NCI-H2171 (cell line): ENCODE results near the gene ACKR3.

Source experiments
- DNase-seq: peaks from one replicate; lab custom pipeline; 2025; lab: John Stamatoyannopoulos, UW

Gene ACKR3

DNA sequence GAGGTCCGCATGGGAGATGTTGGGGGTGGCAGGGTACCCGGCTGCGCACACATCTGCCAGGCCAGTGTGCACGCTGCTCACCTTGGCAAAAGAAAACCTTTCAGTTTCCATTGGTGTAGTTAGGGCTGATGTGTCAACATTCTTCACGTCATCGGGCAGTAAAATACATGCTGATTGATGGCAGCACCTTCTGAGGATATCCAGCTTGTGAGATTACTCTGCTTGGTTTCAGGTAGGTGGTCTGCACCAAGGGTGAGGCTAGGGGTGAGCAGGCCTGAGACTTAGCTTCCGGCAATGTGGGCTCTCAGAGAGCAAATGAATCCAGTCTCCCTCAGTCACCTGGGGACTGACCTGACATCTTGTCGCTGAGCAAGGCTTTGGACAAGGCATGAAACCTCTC, 19.3 kb upstream of the ACKR3 start:
- no peak for DNase-seq

- DNase-seq, result no peak
Measured at GRCh38 chr2:236550701-236551465, 18.7 kb upstream of the ACKR3 start.

DNA sequence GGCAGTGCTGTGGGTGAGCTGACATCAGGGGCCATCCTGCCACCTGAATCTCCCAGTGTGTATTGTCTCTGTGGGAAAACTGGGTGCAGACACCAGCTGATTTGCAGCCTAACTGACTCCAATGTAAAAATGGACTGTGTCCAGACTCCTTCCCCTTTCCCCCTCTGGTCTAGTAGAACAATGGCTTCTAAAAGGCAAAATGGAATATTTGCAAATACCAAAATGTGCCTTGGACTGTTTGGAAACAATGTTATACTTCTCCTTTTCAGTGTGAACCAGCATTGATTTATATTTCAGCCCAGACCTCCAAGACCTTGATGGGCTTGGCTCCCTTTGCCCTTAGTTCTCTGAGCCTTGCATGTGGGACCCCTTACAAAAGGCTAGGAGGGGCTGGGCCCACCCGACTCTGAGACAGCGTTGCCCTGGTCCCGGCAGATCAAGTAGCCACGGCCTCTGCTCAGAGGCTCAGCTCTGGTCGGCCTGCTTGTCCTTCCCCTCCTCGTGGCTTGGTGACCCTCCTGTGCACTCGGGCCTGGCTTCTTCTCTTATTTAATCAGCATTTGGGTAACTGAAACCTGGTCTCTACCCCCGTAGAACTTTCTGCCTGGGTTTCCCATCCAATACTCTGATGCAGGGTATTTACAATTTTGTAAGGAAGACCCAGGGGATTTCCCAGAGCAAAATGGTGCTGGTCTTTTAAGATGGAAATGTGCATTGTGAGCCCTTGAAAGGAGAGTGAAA, 18.0 kb upstream of the ACKR3 start:
- no peak for DNase-seq

- DNase-seq, result no peak
Measured at GRCh38 chr2:236552212-236552542, 17.4 kb upstream of the ACKR3 start.

DNA sequence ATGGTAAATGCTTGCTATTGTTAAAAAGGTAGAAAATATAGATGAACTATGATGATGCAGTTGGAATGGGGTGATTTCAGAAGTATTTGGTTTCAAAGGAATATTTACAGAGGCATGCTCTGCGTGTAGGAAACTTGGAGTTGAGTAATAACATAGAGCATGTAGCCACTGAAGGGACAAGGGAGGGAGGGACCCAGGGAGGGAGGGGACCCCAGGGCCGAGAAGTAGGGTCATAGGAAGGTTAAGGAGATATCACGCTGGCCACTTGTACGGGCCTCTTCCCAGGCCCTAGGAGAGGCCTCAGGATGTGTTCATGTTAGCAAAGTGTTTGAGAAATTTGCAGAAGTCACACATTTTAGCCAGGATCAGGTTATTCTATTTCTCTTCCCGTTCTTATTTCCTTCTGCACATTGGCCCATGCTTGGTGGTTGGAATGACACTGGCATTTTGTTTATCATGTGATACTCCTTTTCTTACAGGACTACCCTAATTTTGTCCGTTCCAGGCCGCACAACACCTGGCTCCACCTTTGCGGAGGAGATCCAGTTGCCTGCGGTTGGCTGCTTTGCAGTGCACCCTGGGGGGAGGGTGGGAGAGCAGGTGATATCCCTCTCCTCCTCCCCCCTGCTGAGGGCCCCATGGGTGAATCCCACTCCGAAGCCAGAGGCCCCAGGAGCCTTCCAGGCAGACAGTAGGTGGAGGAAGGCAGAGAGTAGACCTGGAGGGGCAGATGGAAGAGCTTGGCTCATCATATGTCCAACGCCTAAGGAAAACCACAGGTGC, 16.9 kb upstream of the ACKR3 start:
- peak; percentile 75 for DNase-seq

- no peak for DNase-seq
Measured at GRCh38 chr2:236553522-236553921, 16.1 kb upstream of the ACKR3 start.

DNA sequence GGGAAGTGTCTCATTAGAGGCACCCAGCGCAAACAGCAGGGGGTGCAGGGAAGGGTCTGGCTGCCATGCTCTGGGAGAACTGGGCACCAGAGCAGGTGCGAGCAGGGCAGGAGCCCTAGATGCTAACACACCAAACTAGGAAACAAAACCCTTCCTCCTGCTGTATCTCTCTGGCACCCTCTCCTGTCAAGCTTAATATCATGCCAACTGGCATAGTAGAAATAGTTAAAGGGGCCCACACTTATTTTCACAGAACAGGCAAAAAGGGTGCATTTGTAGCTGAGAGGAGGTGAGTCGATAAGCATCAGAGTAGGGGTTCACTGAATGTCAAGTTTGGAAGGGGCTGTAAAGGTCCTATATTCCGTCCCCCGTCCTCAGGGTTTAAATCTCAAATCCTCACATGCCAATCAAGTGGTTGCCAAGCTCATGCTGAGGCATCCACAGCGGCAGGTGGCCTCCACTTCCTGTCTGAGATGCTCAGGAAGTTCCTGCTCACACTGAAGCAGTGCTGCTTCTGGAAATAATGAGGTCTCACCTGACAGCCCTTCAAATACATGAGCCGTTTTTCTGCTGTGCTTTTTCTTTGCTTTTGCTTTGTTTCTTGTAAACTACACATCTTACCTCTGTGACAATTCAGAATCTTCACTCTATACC, 14.9 kb upstream of the ACKR3 start:
- no peak for DNase-seq

GRCh38 chr2:236555481-236555880, 14.1 kb upstream of the ACKR3 start:
- no peak for DNase-seq

- DNase-seq, result no peak
Measured at GRCh38 chr2:236557306-236558030, 12.2 kb upstream of the ACKR3 start.

DNA sequence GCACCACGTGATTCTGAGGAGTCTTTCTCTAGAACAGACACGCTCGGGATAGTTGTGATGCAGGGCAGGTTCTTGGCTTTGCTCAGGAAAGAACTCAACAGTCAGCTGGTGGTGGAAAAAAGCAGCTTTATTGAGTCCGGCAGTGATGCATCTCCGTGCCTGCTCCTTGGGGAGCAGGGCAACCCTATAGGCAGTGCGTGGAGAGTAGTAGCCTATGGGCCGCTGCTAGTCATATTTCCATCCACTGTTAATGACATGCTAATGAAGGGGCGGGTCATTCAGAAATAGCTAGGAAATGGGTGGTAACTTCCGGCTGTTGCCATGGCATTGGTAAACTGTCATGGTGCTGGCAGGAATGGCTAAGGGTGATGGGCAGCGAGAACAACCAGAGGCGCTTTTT, 11.6 kb upstream of the ACKR3 start:
- no peak for DNase-seq

DNA sequence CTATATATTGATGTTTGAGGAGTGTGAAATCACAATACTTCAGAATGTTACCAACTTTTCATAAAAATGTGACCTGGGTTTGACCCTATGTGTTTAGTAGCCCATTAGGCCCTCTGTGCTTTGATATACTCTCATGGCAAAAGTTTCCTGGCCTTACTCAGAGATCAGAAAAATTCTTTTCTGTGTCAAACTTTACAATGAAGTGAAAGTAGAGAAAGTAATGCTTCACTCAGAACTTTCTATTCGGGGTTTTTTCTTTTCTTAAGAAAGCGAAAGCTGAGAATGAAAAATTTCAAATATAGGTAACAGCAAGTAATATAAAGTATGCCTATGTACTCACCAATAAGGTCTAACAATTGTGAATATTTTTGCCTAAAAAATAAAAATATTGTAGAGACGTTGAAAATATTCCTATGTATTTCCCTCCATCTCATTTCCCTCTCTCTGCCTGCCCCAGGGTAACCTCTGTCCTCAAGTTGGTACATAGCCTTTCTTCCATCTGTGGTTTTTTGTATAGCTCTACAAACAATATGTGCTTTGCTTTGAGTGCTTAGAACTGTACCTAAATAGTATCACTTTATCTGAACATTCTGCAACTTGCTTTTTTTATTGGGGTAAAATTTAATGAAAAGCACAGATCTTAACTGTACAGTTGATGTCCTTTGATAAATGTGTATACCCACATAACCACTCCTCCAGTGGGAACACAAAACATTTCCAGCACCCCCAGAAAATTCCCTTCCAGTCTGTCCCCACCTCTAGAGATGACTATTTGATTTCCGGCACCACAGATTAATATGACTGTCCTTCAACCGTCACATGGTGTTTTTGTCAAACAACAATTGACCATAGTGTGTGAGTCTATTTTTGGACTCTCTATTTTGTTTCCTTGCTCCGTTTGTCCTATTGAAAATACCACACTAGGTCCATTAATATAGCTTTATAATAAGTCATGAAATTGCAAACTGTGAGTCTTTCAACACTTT, 10.3 kb upstream of the ACKR3 start:
- DNase-seq, result no peak

DNA sequence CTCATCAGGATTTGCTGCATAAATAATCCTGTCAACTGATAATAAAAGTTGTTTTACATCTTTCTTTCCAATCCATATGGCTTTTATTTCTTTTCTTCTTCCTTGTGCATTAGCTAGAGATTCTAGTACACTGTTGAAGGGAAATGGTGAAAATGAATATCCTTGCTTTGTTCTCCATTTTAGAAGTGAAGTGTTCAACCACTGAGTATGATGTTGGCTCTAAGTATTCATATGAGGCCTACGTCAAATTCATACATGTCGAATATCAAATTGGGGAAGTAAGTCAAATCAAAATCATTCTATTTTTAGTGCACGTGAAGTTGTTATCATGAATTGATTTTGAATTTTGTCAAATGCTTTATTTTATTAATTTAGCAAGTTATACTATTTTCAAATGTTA, 7.8 kb upstream of the ACKR3 start:
- DNase-seq, result no peak

- no peak for DNase-seq
Measured at GRCh38 chr2:236562434-236562833, 7.2 kb upstream of the ACKR3 start.

DNA sequence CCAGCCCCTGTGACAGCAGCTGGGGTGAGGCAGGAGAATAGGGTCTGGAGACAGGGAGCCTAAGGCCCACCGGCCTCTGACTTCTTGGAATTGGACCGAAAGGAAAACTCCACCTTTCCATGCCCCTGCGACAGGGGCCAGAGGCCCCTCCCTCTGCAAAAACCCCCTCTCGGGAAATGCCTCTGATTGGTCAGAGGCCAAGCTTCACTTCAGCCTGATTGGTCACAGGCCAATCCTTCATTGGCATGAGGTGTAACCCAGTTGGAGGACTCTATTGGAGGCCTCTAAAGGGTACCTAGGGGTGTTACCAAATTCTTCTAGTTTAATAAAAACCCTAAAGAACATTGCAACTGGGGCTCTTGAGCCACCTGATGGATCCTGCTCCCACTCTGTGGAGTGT, 5.7 kb upstream of the ACKR3 start:
- DNase-seq, result no peak

DNA sequence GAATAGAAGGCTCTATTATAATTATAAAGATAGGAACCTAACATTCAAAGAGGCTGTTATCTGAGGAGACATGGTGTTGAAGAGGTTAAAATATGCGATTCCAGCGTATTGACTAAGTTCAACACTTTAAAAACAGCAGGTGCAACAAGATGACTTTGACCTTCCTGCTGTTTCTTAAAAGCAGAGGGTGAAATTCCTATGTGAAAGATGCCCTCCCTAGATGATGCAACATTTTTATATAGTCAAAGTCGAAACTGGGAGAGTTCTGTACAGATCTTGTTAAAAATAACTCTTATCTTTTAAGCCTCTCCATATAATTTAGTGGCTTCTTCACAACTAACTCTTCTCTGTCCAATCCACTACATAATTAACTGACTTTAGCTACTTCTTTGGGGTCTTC, 4.4 kb upstream of the ACKR3 start:
- no peak for DNase-seq

DNA sequence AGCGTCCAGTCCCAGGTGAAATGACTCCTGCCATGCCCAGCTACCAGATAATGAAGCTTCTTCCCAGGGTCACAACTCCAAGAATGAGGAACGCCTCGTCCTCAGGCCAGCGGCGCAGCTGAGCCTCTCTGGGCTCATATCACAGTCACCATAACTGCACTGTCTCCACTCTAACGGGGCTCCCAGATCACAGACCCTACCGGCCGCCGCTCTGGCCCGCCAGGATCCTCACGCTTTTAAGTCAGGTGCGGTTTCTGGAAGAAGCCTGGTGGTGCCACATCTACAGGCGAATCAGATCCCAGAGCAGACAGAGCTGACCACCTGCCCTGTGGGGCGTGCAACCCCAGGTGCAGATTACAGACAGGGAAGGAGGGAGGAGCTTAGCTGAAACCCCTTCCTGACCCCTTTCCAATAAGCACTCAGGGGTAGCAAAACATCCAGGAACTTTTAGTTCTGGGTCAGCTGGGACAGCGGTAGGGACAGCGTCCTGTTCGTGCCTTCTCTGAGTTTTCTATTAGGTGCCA, 3.7 kb upstream of the ACKR3 start:
- no peak for DNase-seq

DNA sequence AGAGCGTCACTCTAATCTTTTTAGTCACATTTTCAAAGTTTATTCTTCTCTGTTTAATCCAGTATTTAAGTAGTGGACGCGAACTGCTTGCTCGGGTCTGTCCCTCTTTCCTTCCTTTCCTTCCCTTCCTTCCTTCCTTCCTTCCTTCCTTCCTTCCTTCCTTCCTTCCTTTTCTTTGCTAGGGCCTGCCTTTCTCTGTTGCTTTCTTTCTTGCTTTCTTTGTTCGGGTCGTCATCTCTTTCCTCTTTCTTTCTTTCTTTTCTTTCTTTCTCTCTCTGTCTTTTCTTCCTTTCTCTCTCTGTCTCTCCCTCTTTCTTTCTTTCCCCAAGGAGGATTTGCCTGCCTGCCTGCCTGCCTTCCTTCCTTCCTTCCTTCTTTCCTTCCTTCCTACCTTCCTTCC, 3.0 kb upstream of the ACKR3 start:
- DNase-seq, result no peak

- no peak for DNase-seq
Measured at GRCh38 chr2:236568068-236568921, 1.3 kb upstream of the ACKR3 start.

DNA sequence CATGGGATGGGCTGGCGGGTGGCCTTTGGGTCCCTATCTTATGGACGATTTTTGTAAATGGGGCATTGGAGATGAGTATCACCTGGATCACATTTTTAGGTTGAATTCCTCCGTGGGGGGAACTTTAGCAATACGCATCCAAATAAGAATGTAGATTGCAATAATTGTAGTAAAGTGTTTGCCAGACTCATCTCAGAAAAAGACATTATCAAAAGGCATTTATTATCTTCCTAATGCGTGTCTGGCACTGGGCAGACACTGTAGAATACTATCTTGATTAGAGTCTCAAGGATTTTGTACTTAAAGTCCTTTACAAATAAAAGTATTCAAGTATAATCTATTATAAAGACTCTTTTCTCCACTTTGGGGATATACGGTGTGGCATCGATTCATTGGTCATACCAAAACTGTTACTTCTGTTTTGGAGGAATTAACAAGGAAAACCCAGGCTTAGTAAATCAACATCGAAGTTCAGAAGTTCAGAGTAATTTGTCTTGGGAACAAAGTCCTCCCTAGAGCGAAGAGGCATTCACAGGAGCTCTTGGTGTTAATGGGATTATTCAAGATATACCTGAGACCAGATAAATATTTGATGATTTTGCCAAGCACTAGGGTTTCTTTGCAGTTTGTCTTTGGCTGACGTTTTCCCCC, 578 bp upstream of the ACKR3 start:
- DNase-seq, result no peak
